HEK293 (cell line): Measurements from ENCODE around the gene TEPSIN.

Source experiments
- KLF10 ChIP-seq: fragments of 450-650 bp; IDR thresholded peaks from 2 replicates; pipeline ENCODE4 v1.5.1; 2018; ENCODE audit warnings: missing biosample characterization, mild to moderate bottlenecking, missing genetic modification characterization
- KLF8 ChIP-seq: fragments of 450-650 bp; formaldehyde crosslinking; IDR thresholded peaks from 2 replicates; pipeline ENCODE4 v1.5.1; 2016; ENCODE audit warnings: missing biosample characterization, missing genetic modification characterization
- MYNN ChIP-seq: fragments of 450-650 bp; formaldehyde crosslinking; IDR thresholded peaks from 2 replicates; pipeline ENCODE4 v1.5.1; 2016; ENCODE audit warnings: missing biosample characterization, missing genetic modification characterization, borderline replicate concordance
- SALL2 ChIP-seq: fragments of 450-650 bp; formaldehyde crosslinking; IDR thresholded peaks from 2 replicates; pipeline ENCODE4 v1.5.0; 2017; ENCODE audit warnings: missing biosample characterization, mild to moderate bottlenecking, missing genetic modification characterization, borderline replicate concordance
- ZNF404 ChIP-seq: fragments of 450-650 bp; formaldehyde crosslinking; IDR thresholded peaks from 2 replicates; pipeline ENCODE4 v1.5.1; 2017; ENCODE audit warnings: missing biosample characterization, missing genetic modification characterization
- ZNF433 ChIP-seq: fragments of 450-650 bp; formaldehyde crosslinking; IDR thresholded peaks from 2 replicates; pipeline ENCODE4 v1.5.1; 2016; ENCODE audit warnings: missing biosample characterization, missing genetic modification characterization, low read depth
- ZNF501 ChIP-seq: fragments of 450-650 bp; formaldehyde crosslinking; IDR thresholded peaks from 2 replicates; pipeline ENCODE4 v1.5.1; 2016; ENCODE audit warnings: missing biosample characterization, missing genetic modification characterization
- ZNF514 ChIP-seq: fragments of 450-650 bp; formaldehyde crosslinking; IDR thresholded peaks from 2 replicates; pipeline ENCODE4 v1.5.1; 2016; ENCODE audit warnings: missing biosample characterization, missing genetic modification characterization
- ZNF571 ChIP-seq: fragments of 450-650 bp; formaldehyde crosslinking; IDR thresholded peaks from 2 replicates; pipeline ENCODE4 v1.5.0; 2017; ENCODE audit warnings: missing biosample characterization, missing genetic modification characterization
- ZNF670 ChIP-seq: fragments of 450-650 bp; formaldehyde crosslinking; IDR thresholded peaks from 2 replicates; pipeline ENCODE4 v1.5.1; 2016; ENCODE audit warnings: missing biosample characterization, missing genetic modification characterization, low read depth
- TF ChIP-seq, protein P1 (sequence below): fragments of 450-650 bp; formaldehyde crosslinking; IDR thresholded peaks from 2 replicates; pipeline ENCODE4 v1.5.1; 2016; ENCODE audit warnings: missing biosample characterization, missing genetic modification characterization
- TF ChIP-seq, protein P2 (sequence below): fragments of 450-650 bp; formaldehyde crosslinking; IDR thresholded peaks from 2 replicates; pipeline ENCODE4 v1.5.1; 2017; ENCODE audit warnings: missing biosample characterization, missing genetic modification characterization

DNA sequence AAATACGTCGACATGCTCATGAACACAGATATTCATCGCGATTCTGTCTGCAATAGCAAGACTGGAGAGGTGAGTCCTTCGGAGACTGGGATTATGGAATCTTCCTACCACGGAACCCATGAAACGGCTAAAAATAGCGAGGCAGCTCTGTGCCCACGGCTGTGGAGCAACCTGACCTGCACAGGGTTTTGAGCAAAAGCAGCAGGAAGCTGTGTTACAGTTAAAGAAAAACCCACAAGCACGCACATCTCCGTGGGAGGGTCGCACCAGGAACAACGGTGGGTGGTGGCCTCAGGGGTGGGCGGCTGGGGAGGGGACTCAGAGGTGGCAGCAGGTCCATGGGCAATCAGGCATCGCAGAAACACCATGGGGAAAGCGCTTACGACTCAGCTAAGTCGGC lies 31.4 kb upstream of the TEPSIN start:
- no peak for TF ChIP-seq ZNF670 (tag by site-specific recombination)
- no peak for TF ChIP-seq ZNF433 (tag by site-specific recombination)
- TF ChIP-seq, protein P1, sequence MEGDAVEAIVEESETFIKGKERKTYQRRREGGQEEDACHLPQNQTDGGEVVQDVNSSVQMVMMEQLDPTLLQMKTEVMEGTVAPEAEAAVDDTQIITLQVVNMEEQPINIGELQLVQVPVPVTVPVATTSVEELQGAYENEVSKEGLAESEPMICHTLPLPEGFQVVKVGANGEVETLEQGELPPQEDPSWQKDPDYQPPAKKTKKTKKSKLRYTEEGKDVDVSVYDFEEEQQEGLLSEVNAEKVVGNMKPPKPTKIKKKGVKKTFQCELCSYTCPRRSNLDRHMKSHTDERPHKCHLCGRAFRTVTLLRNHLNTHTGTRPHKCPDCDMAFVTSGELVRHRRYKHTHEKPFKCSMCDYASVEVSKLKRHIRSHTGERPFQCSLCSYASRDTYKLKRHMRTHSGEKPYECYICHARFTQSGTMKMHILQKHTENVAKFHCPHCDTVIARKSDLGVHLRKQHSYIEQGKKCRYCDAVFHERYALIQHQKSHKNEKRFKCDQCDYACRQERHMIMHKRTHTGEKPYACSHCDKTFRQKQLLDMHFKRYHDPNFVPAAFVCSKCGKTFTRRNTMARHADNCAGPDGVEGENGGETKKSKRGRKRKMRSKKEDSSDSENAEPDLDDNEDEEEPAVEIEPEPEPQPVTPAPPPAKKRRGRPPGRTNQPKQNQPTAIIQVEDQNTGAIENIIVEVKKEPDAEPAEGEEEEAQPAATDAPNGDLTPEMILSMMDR (tag by site-specific recombination) = no peak
- no peak for TF ChIP-seq KLF8 (tag by site-specific recombination)
- TF ChIP-seq ZNF404 (tag by site-specific recombination) = no peak
- TF ChIP-seq ZNF571 (tag by site-specific recombination) = no peak
- TF ChIP-seq, protein P2, sequence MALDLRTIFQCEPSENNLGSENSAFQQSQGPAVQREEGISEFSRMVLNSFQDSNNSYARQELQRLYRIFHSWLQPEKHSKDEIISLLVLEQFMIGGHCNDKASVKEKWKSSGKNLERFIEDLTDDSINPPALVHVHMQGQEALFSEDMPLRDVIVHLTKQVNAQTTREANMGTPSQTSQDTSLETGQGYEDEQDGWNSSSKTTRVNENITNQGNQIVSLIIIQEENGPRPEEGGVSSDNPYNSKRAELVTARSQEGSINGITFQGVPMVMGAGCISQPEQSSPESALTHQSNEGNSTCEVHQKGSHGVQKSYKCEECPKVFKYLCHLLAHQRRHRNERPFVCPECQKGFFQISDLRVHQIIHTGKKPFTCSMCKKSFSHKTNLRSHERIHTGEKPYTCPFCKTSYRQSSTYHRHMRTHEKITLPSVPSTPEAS (tag by site-specific recombination) = no peak
- TF ChIP-seq ZNF501 (tag by site-specific recombination) = no peak
- no peak for TF ChIP-seq SALL2 (tag by site-specific recombination)
- no peak for TF ChIP-seq MYNN (tag by site-specific recombination)
- no peak for TF ChIP-seq KLF10 (tag by site-specific recombination)
- no peak for TF ChIP-seq ZNF514
